Prostate gland (tissue), 2 donors: ENCODE results near the gene ZNF653.

Experiments used
- POLR2A ChIP-seq: fragments of 450-650 bp; IDR thresholded peaks from one replicate; pipeline ENCODE4 v1.6.1; 2016; ENCODE audit warnings: antibody characterized with exemption, mild to moderate bottlenecking
- TF ChIP-seq, protein P1 (sequence below), 4 experiments: fragments of 200-600 bp in 2 of 4; fragments of 450-650 bp in 2 of 4; sonication (generic) in 2 of 4; IDR thresholded peaks; 1 replicate in 3 of 4; 2 replicates in 1 of 4; pipeline ENCODE4 v1.5.1; 2016 to 2019; ENCODE audit warnings: antibody characterized with exemption in 4 of 4, mild to moderate bottlenecking in 2 of 4, moderate library complexity in 2 of 4

DNA sequence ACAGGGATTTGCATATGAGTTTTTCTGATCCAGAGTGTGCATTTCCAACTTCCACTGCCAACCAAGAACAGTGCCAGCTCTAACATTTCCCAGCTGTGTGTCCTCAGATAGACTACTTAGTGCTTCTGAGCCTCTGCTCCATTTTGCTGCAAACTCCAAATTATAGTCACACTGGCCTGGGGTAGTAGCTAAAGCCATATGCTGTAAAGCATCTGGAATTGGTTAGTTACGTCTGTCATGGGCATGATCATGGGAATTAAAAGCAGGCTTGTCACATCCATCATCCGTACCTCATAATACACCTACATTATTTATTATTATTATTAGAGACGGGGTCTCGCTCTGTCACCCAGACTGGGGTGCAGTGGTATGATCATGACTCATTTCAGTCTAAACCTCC lies 31.9 kb downstream of the ZNF653 start:
- TF ChIP-seq, protein P1, sequence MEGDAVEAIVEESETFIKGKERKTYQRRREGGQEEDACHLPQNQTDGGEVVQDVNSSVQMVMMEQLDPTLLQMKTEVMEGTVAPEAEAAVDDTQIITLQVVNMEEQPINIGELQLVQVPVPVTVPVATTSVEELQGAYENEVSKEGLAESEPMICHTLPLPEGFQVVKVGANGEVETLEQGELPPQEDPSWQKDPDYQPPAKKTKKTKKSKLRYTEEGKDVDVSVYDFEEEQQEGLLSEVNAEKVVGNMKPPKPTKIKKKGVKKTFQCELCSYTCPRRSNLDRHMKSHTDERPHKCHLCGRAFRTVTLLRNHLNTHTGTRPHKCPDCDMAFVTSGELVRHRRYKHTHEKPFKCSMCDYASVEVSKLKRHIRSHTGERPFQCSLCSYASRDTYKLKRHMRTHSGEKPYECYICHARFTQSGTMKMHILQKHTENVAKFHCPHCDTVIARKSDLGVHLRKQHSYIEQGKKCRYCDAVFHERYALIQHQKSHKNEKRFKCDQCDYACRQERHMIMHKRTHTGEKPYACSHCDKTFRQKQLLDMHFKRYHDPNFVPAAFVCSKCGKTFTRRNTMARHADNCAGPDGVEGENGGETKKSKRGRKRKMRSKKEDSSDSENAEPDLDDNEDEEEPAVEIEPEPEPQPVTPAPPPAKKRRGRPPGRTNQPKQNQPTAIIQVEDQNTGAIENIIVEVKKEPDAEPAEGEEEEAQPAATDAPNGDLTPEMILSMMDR (IDR thresholded peaks at IDR 0.05), result no peak
- no peak for TF ChIP-seq POLR2A
